CD14-positive monocyte (primary cell): Measurements from ENCODE around the gene OR52E1. TPM values are rescaled to one million over a fixed set of nuclear protein-coding genes. Genes with fewer than 3 reads are reported as not detected.

Source experiments
- DNase-seq, 3 donors: peaks; one replicate each; pipeline ENCODE4 v3.0.0-alpha.2; 2011 to 2022
- H2AFZ ChIP-seq: 2 replicates; pipeline ENCODE4 v1.6.0; 2012; ENCODE audit warnings: mild to moderate bottlenecking, low read depth, low read length, inconsistent platforms; ENCODE audit not compliant: insufficient read depth, poor library complexity, severe bottlenecking
- H3K27ac ChIP-seq, 2 donors: 1 replicate in 1 of 2; 2 replicates in 1 of 2; pipeline ENCODE4 v1.5.1; 2012 to 2013; ENCODE audit warnings: low read length in 2 of 2, control low read depth in 1 of 2, inconsistent platforms in 1 of 2, low read depth in 1 of 2, mild to moderate bottlenecking in 1 of 2
- H3K27me3 ChIP-seq, 2 donors: one replicate each; pipeline versions ENCODE4 v1.6.0 to v1.6.1; 2011 to 2013; ENCODE audit warnings: low read length in 2 of 2; ENCODE audit not compliant: control insufficient read depth in 2 of 2, insufficient read depth in 2 of 2
- H3K36me3 ChIP-seq, 2 donors: replicated peaks in 1 of 2; 1 replicate in 1 of 2; 2 replicates in 1 of 2; pipeline versions ENCODE4 v1.5.1 to v1.6.1; 2012 to 2013; ENCODE audit warnings: low read length in 2 of 2, control low read depth in 1 of 2, inconsistent platforms in 1 of 2, mild to moderate bottlenecking in 1 of 2; ENCODE audit not compliant: insufficient read depth in 2 of 2, control insufficient read depth in 1 of 2
- H3K4me1 ChIP-seq, 2 donors: 1 replicate in 1 of 2; 2 replicates in 1 of 2; pipeline versions ENCODE4 v1.5.1 to v1.6.1; 2012 to 2013; ENCODE audit warnings: low read length in 2 of 2, control low read depth in 1 of 2, inconsistent platforms in 1 of 2, mild to moderate bottlenecking in 1 of 2, moderate library complexity in 1 of 2; ENCODE audit not compliant: insufficient read depth in 2 of 2, control insufficient read depth in 1 of 2
- H3K4me2 ChIP-seq: replicated peaks from 2 replicates; pipeline ENCODE3; 2012; ENCODE audit warnings: low read length, moderate library complexity, mild to moderate bottlenecking; ENCODE audit not compliant: poor library complexity, severe bottlenecking; ENCODE audit errors: extremely low read depth
- H3K4me3 ChIP-seq, 3 experiments: fragments of 200-600 bp in 1 of 3; sonication (generic) in 1 of 3; replicated peaks in 1 of 3; 1 replicate in 2 of 3; 2 replicates in 1 of 3; pipeline ENCODE4 v1.5.1; 2011 to 2013; ENCODE audit warnings: low read length in 3 of 3, mild to moderate bottlenecking in 3 of 3, control low read depth in 2 of 3, low read depth in 2 of 3, inconsistent platforms in 1 of 3, moderate library complexity in 1 of 3
- H3K79me2 ChIP-seq: 2 replicates; pipeline ENCODE4 v1.6.0; 2012; ENCODE audit warnings: mild to moderate bottlenecking, control low read depth, inconsistent platforms, low read length, moderate library complexity; ENCODE audit not compliant: insufficient read depth
- H3K9ac ChIP-seq: 2 replicates; pipeline ENCODE4 v1.6.0; 2017; ENCODE audit warnings: low read length, mild to moderate bottlenecking; ENCODE audit not compliant: insufficient read depth, poor library complexity, severe bottlenecking
- H3K9me3 ChIP-seq, 2 donors: replicated peaks in 1 of 2; 1 replicate in 1 of 2; 2 replicates in 1 of 2; pipeline versions ENCODE4 v1.5.1 to v1.6.1; 2012 to 2013; ENCODE audit warnings: low read length in 2 of 2, control low read depth in 1 of 2; ENCODE audit not compliant: control insufficient read depth in 1 of 2, insufficient read depth in 1 of 2
- H4K20me1 ChIP-seq: 2 replicates; pipeline ENCODE4 v1.6.0; 2012; ENCODE audit warnings: mild to moderate bottlenecking, low read length, control low read depth, moderate library complexity; ENCODE audit not compliant: insufficient read depth
- H3K27ac Mint-ChIP-seq, 7 donors: one replicate each; pipeline ENCODE4 v1.8.0; 2020; ENCODE audit warnings: mild to moderate bottlenecking in 7 of 7, mixed read lengths in 7 of 7, moderate library complexity in 6 of 7, inconsistent platforms in 2 of 7
- H3K27me3 Mint-ChIP-seq, 3 donors: one replicate each; pipeline ENCODE4 v1.8.0; 2021 to 2022; ENCODE audit warnings: low read depth in 3 of 3, mild to moderate bottlenecking in 3 of 3, mixed read lengths in 3 of 3, moderate library complexity in 3 of 3, inconsistent platforms in 1 of 3
- H3K36me3 Mint-ChIP-seq, 2 donors: one replicate each; pipeline ENCODE4 v1.8.0; 2020; ENCODE audit warnings: mixed read lengths in 2 of 2, inconsistent platforms in 1 of 2, mild to moderate bottlenecking in 1 of 2
- H3K4me1 Mint-ChIP-seq: one replicate; pipeline ENCODE4 v1.8.0; 2020; ENCODE audit warnings: mild to moderate bottlenecking, mixed read lengths
- H3K4me3 Mint-ChIP-seq, 2 donors: one replicate each; pipeline ENCODE4 v1.8.0; 2020; ENCODE audit warnings: mild to moderate bottlenecking in 2 of 2, mixed read lengths in 2 of 2, moderate library complexity in 1 of 2
- H3K9me3 Mint-ChIP-seq, 7 donors: one replicate each; pipeline ENCODE4 v1.8.0; 2020 to 2022; ENCODE audit warnings: mixed read lengths in 7 of 7, mild to moderate bottlenecking in 6 of 7, moderate library complexity in 6 of 7, inconsistent platforms in 2 of 7
- WGBS: methylation state at CpG from one replicate; pipeline ENCODE4 v1.1.5; 2013; ENCODE audit warnings: missing lambda C conversion rate; ENCODE audit not compliant: insufficient coverage; 5-methylcytosine and 5-hydroxymethylcytosine counted together
- intact Hi-C, 2 donors: fragments of 100-400 bp; cut with micrococcal nuclease; formaldehyde crosslinking; loops; one replicate each; pipeline versions ENCODE4 v1.15.0 to v1.15.1; 2023
- polyA plus RNA-seq, 3 donors: library from polyadenylated mRNA; depleted of rRNA in 1 of 3; unstranded in 2 of 3; stranded (reverse) in 1 of 3; fragments of 300-500 nt in 2 of 3; fragments of >200 nt in 1 of 3; fragmentation: Illumina TruSeq in 2 of 3; gene quantifications; 1 replicate in 2 of 3; 2 replicates in 1 of 3; pipeline ENCODE4 v1.2.3, GENCODE V29; 2012 to 2021
- TF ChIP-seq, protein P1 (sequence below): fragments of 200-600 bp; IDR thresholded peaks from one replicate; pipeline ENCODE4 v1.8.0; 2022; ENCODE audit warnings: antibody characterized with exemption, mild to moderate bottlenecking

Gene OR52E1
- polyA plus RNA-seq, 3 donors: not detected

DNA sequence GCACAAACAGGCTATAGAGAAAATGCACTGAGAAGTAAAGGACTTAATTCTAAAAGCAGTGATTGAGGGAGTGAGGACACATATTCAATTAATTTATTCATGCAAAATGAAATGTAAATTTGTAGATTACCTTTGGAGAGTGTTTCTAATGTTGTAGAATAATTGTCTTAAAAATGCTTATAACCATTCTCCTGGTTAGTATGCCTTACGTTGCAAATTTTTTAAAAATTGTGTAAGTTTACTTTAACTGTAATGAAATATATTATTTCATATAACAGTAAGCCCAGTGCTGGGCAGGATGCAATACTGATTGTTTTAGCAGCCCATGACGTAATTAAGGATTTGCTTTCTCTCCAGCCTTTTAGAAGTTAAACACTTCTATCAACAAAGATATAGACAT lies 26.6 kb downstream of the OR52E1 start:
- Histone ChIP-seq H3K36me3 (no peaks in the 10 kb centered on the region), H3K4me3 (no peak overlapping the region), H3K79me2 (no peaks in the 10 kb centered on the region), H3K4me1 (no peaks in the 10 kb centered on the region), H3K27me3 (no peaks in the 10 kb centered on the region), H3K4me2 (no peak overlapping the region), H2AFZ (no peak overlapping the region), H4K20me1 (no peaks in the 10 kb centered on the region), H3K9me3 (no peaks in the 10 kb centered on the region), H3K27ac (no peak overlapping the region), H3K9ac (no peak overlapping the region)
- Mint-ChIP-seq H3K36me3 (no peaks in the 10 kb centered on the region), H3K27me3 (peaks cover 0 to 2% (median 2%) of the 10 kb centered on the region in 3 donors), H3K27ac (no peak overlapping the region), H3K4me1 (no peaks in the 10 kb centered on the region), H3K4me3 (no peak overlapping the region), H3K9me3 (no peaks in the 10 kb centered on the region)
- no CpG with 5 or more reads among the region's 2 CpGs for WGBS
- TF ChIP-seq, protein P1, sequence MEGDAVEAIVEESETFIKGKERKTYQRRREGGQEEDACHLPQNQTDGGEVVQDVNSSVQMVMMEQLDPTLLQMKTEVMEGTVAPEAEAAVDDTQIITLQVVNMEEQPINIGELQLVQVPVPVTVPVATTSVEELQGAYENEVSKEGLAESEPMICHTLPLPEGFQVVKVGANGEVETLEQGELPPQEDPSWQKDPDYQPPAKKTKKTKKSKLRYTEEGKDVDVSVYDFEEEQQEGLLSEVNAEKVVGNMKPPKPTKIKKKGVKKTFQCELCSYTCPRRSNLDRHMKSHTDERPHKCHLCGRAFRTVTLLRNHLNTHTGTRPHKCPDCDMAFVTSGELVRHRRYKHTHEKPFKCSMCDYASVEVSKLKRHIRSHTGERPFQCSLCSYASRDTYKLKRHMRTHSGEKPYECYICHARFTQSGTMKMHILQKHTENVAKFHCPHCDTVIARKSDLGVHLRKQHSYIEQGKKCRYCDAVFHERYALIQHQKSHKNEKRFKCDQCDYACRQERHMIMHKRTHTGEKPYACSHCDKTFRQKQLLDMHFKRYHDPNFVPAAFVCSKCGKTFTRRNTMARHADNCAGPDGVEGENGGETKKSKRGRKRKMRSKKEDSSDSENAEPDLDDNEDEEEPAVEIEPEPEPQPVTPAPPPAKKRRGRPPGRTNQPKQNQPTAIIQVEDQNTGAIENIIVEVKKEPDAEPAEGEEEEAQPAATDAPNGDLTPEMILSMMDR: no peak
- DNase-seq: no peak
- intact Hi-C loops: no loop called here

DNA sequence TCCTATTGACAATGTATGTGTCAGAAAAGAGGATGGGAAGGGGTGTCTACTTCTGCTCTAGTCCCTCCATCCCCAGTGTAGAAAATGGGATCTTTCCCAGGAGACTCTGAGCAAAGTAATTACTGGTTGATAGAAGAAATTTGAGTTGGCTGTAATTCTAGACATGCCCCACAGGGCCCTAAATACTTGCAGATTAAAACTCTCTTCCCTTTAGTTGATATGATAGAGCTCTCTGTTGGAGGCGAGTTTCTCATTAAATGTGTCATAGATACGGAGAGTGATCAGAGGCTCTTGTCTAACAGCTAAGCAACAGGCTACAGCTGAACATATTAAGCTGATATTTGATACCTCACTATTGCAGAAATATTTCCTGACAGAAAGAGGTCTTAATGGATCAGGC lies 32.9 kb downstream of the OR52E1 start:
- no peak overlapping the region for H3K4me3 ChIP-seq
- no peak overlapping the region for H2AFZ ChIP-seq
- Mint-ChIP-seq H3K27ac (no peak overlapping the region), H3K4me3 (no peak overlapping the region), H3K9me3 (no peaks in the 10 kb centered on the region), H3K36me3 (no peaks in the 10 kb centered on the region), H3K4me1 (no peaks in the 10 kb centered on the region), H3K27me3 (peaks cover 0 to 2% (median 2%) of the 10 kb centered on the region in 3 donors)
- no peaks in the 10 kb centered on the region for H3K79me2 ChIP-seq
- H4K20me1 ChIP-seq: no peaks in the 10 kb centered on the region
- no peak overlapping the region for H3K9ac ChIP-seq
- TF ChIP-seq, protein P1: no peak
- DNase-seq: no peak
- intact Hi-C loops: no loop called here
- H3K36me3 ChIP-seq: no peaks in the 10 kb centered on the region
- H3K4me2 ChIP-seq: no peak overlapping the region
- H3K27ac ChIP-seq: no peak overlapping the region
- no peaks in the 10 kb centered on the region for H3K9me3 ChIP-seq
- H3K4me1 ChIP-seq: no peaks in the 10 kb centered on the region
- WGBS: no CpG with 5 or more reads among the region's 2 CpGs
- H3K27me3 ChIP-seq: no peaks in the 10 kb centered on the region
